Activated naive CD4-positive, alpha-beta T cell treated with anti-CD3 and anti-CD28 coated beads, Interleukin-2, amount 50 U/mL, for 72 hours (primary cell): ENCODE data around the gene CTIF. TPM values are rescaled to one million over a fixed set of nuclear protein-coding genes. Genes with fewer than 3 reads are reported as not detected.
A peak's percentile ranks its signal among the peaks of the same experiment; 100 is the strongest.
"Not testable (repeated sequence)": the region's sequence is repeated elsewhere in the genome, so short reads cannot be mapped to it uniquely, and the experiment has no call there.

Experiments used
- ATAC-seq, 2 donors: fragments of 150-1000 bp; cut with Tn5 transposase; 2 replicates each; pipeline ENCODE4 v1.10.0; 2021; ENCODE audit warnings: mild to moderate bottlenecking in 2 of 2, moderate library complexity in 2 of 2
- DNase-seq, 2 donors: peaks; one replicate each; pipeline ENCODE4 v3.0.0; 2021 to 2022; ENCODE audit warnings: low spot score in 2 of 2
- H3K27ac Mint-ChIP-seq, 2 donors: one replicate each; pipeline ENCODE4 v1.8.0; 2022; ENCODE audit warnings: mild to moderate bottlenecking in 2 of 2, mixed read lengths in 2 of 2
- H3K36me3 Mint-ChIP-seq, 2 donors: one replicate each; pipeline ENCODE4 v1.8.0; 2022; ENCODE audit warnings: mixed read lengths in 2 of 2
- H3K9me3 Mint-ChIP-seq, 2 donors: one replicate each; pipeline ENCODE4 v1.8.0; 2022; ENCODE audit warnings: mixed read lengths in 2 of 2
- total RNA-seq, 2 donors: library from RNA; stranded (reverse); gene quantifications; one replicate each; pipeline ENCODE4 v1.2.3, GENCODE V29; 2022

CTIF gene
- total RNA-seq, 2 donors from 2014 or later, result 2.4 to 7.9 TPM

DNA sequence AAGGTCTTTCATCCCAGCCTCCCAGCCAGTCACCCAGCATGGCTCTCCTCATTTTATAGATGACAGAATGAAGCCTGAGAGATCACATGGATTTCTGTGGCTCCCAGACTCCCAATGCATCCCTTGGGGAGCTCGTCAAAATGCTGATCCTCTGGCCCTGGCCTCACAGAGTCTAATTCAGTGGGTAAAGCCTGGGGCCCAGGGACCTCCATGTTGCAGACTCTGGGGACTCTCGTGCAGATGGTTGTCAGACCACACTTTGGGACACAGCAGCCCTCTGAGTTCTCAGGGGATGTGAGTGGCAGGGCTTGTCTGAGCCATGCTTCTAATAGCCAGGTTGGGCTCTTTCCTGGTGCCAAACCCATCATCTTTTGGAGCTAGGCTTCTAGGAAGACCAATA lies 97.0 kb downstream of the CTIF start:
- DNase-seq (no peak), ATAC-seq (no peak)
- H3K36me3 Mint-ChIP-seq, result no peaks in the 10 kb centered on the region
- H3K9me3 Mint-ChIP-seq, result no peaks in the 10 kb centered on the region
- H3K27ac Mint-ChIP-seq, result no peak overlapping the region

DNA sequence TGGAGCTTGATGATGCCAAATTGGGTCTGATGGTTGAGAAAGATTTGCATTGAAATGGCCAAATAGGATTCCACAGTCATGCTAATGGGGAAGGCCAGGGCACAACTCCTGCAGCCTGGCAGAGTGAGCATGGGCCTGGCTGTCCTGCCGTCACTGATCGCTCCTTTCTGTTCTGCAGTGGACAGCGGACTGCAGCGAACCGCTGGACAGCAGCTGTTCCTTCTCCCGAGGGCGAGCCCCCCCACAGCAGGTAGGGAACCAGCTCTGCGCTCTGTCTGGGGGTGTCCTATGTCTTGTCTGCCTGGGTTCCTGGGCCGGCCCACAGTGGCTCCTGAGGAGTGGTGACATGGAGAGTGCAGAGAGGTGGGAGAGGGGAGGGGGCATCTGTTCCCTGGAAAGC lies 97.6 kb downstream of the CTIF start:
- no peak for ATAC-seq
- no peak for DNase-seq
- H3K36me3 Mint-ChIP-seq, result no peaks in the 10 kb centered on the region
- H3K9me3 Mint-ChIP-seq, result no peaks in the 10 kb centered on the region
- no peak overlapping the region for H3K27ac Mint-ChIP-seq

DNA sequence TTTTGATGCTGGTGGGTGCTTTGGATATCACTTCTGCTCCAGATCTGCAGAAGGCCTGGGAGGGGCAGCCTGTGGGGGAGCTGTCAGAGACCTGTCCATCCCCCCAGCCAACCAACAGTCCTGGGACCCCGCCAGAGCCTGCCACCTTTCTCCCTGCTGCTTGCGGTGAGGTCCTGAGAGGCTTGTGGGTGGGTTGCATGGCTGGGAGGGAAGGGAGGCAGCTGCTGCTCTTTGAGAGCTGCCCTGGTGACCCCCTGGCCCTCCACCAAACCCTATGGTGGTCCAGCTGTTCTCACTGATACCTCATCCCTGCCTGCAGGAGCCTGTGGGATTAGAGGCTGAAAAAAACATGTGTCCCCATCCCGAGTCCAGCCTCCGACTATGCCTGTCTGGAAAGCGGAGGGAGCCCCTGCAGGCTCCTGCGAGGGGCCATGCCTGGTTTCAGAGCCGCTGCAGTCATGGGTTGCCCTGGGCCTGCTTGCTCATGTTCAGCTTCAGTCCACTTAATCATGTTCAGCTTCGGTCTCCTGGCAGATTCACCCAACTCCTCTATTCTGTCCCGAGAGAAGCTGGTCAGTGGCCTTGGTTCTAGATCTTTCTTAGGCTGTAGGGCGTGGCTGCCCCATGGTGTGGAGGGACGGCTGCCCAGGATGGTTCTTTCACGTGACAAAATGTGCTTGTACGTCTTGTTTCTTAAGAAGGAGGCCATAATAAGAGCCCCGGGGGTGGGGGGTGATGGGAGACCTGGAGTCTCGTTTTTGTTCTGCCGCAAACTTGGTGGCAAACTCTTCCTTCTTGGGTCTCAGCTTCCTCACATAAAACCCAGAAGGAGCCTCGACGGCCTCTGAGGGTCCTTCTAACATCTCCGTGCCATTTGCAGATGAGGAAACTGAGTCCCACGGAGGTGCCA lies 98.5 kb downstream of the CTIF start:
- Mint-ChIP-seq H3K36me3 (peaks cover 0 to 4% of the 10 kb centered on the region in 2 donors), H3K9me3 (peaks cover 3 to 4% of the 10 kb centered on the region in 2 donors), H3K27ac (no peak overlapping the region)
- DNase-seq, result no peak
- ATAC-seq, result no peak

DNA sequence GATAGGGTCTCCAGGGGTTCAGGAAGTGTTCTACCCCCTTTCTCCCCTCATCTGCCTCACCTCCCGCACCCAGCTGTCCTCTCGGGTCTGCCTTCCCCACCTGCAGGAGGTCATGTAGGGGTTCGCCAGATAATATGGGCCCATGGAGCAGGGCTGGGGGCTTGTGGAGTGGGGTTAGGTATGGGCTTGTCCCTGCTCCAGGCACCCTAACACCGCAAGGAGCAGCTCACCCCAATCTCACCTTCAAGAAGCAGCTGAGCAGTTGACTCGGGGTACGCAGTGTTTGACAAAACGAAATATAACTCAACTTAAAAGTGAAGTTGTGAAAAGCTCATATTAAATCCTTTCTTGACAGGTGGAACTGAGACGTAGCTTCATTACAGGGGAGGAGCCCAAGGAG lies 99.6 kb downstream of the CTIF start:
- Mint-ChIP-seq H3K36me3 (peaks cover 0 to 4% of the 10 kb centered on the region in 2 donors), H3K9me3 (peaks cover 3 to 6% of the 10 kb centered on the region in 2 donors), H3K27ac (no peak overlapping the region)
- no peak for DNase-seq
- ATAC-seq, result no peak

DNA sequence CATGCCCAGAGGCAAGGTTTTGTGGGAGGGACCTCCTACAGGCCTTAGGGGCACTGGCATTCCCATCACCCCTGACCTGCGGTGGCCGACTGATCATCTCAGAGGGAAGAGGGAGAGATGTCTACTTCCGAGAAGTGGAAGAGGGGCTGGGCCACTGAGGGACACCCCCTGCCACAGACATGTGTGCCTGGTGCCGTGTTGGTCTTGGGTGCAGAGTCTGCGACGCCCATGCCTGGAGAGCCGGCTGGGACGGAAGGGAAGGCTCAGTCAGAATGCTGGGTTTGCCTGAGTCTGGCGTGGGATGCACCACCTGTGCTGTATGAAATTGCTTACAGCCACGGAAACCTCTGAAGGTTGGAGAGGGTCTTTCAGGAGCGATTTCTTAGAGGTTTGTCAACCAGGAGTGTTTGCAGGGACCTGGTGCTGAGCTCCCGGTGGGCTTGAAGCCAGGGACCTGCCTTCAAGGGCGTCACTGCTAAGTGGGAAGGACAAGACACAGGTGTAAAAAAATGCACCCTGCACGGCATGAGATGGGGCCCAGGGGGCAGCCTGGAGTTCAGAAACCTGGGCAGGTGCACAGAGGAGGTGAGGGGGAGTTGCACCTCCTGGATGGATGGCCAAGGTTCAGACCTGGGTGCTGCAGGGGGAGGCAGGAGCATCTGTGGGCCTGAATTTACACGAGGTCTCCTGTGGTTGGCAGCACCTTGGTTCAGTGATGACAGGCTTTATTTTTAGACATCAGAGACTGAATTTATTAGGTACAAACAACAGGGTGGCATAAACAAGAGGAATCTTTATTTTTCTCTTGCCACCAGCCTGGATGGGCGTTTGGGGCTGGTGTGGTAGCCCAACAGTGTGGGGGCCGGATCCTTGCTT lies 100.3 kb downstream of the CTIF start:
- H3K36me3 Mint-ChIP-seq, result peaks cover 0 to 4% of the 10 kb centered on the region in 2 donors
- no peak overlapping the region for H3K27ac Mint-ChIP-seq
- no peak for ATAC-seq
- no peak for DNase-seq
- H3K9me3 Mint-ChIP-seq, result peaks cover 3 to 6% of the 10 kb centered on the region in 2 donors

DNA sequence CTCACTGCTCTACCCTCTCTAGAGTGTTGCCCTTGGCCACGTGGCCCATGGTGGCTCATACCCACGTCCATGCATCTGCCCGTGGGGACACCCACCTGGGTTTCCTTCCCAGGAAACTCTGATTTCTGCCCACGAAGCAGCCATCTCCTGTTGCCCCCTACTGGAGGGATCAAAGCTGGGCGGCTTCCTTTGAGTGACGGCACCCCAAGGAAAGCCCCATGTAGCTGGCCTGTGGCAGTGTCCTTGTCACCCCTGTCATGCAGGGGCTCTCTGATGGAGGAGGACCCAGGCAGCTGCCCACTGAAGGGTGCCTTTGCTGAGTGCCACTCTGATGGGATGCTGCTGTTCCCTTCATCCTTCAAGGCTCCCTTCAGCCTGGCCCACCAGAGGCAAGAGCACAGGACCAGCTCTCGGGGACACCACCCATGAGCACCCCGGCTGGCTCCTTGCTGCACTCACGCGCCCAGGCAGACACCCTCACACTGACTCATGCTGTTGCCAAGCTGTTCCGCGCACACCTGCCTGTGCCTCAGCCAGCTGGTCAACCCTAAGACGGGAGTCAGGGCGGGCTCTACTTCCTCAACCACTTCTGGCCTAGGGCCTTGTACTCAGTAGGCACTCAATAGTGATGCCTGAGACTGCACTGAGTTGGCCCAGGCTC lies 101.1 kb downstream of the CTIF start:
- Mint-ChIP-seq H3K9me3 (peaks cover 3 to 6% of the 10 kb centered on the region in 2 donors), H3K36me3 (peaks cover 0 to 4% of the 10 kb centered on the region in 2 donors), H3K27ac (no peak overlapping the region)
- DNase-seq, result no peak
- ATAC-seq, result no peak

DNA sequence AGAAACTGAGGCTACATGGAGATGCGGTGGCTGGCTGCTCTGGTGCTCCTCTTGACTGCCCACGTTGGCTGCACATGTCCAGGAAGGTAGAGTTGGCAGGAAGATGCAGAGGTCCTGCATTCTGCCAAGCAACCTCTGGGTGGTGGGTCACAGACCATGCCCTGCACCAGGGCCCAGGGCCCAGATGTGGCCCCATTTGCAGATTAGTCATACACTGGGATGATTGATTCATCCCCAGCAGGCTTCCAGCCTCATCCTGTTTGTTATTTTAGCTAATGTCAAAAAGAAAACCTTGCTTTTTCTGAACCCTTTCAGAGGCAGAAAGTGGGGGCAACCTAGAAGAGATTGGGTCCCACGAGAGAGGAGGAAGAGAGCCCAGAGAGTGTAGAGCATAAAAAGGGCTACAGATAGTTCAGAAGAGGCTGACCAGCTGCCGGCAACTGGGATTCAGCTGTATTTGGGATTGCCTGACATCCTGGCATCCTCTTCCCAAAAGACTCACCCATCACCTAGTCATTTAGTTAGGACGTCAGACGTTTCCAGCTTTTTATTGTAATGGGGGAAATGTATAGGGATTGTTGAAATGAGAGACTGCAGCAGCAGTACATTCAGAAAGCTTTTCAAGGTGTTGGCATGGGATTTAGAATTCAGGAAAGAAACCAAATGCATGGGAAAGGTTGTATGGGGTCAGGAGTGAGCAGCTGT lies 101.9 kb downstream of the CTIF start:
- H3K9me3 Mint-ChIP-seq, result peaks cover 3 to 6% of the 10 kb centered on the region in 2 donors
- DNase-seq, result no peak
- H3K27ac Mint-ChIP-seq, result no peak overlapping the region
- H3K36me3 Mint-ChIP-seq, result peaks cover 0 to 4% of the 10 kb centered on the region in 2 donors
- ATAC-seq, result no peak

DNA sequence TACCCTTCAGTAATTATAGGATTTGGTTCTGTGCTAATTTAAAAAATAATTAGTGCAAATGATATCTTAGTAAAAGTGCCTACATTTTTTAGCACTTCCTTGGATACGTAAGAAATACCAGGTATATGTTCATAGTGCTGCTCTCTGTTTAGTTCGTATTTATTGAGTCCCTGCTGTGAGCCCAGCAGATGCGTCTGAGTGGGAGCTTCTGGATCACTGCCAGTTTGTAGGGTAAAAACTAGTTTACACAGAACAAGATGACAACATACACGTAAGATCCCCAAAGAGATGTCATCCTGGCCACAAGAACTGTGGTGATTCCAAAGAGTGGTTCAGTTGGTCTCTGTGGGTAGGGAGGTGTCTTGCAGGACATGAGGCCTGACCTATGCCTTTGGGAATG lies 103.2 kb downstream of the CTIF start:
- no peak overlapping the region for H3K27ac Mint-ChIP-seq
- no peak for ATAC-seq
- DNase-seq, result no peak
- peaks cover 3 to 6% of the 10 kb centered on the region in 2 donors for H3K9me3 Mint-ChIP-seq
- peaks cover 0 to 4% of the 10 kb centered on the region in 2 donors for H3K36me3 Mint-ChIP-seq

DNA sequence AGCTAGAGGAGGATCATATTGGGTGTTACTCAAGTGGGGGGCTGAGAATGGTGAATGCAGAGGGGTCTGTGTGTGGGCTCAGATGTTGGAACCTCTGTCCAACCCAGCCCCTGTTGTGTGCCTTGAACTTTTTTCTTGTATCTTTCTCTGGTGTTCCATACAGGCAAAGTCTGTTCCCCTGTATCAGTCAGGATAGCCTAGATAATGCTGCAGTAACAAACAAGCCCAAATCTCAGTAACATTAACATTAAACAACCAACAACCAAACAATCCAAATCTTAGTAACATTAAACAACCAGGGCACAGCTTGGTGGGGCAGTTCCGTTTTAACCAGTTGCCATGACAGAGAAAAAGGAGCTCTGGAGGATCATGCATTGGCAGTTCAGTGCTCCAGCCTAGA lies 103.7 kb downstream of the CTIF start:
- H3K36me3 Mint-ChIP-seq, result peaks cover 0 to 4% of the 10 kb centered on the region in 2 donors
- H3K9me3 Mint-ChIP-seq, result peaks cover 3 to 6% of the 10 kb centered on the region in 2 donors
- DNase-seq (no peak), ATAC-seq (no peak)
- H3K27ac Mint-ChIP-seq, result no peak overlapping the region

DNA sequence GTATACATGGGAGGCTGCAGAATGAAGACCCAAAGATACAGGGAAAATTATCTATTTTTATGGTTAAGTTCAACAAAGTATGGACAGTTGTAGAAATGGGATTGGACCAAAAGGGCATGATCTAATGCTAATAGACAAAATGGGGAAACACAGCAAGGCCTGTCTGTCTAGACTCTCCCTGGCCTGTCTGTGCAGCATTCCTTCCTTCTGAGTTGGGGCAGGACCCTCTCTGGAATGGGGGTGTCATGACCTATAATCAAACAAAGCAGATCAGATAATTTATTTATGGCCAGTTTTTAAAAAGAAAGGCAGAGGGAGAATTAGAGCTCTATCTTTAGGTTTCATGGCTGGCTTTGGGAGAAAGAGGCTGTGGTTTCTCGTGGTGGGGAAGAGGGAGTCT lies 104.4 kb downstream of the CTIF start:
- DNase-seq (no peak), ATAC-seq (no peak)
- H3K27ac Mint-ChIP-seq, result no peak overlapping the region
- peaks cover 0 to 4% of the 10 kb centered on the region in 2 donors for H3K36me3 Mint-ChIP-seq
- peaks cover 3 to 6% of the 10 kb centered on the region in 2 donors for H3K9me3 Mint-ChIP-seq

DNA sequence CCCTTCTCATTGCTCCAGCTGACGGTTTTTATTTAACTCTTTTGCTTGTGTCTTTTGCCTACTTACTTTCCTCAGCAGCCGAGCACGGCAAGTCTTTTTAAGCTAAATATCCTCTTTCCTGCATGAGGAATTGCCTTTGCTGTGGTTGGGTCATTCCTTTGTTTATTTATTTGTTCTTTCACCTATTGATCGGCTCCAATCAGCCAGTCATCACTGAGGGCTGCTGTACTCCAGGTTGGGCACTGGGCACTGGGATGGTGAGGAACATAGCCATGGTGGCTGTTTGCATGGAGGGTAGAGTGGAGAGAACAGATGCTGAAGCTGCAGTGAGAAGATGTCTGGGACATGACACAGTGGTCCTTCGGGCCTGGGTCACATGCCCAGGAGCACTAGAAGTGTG lies 105.2 kb downstream of the CTIF start:
- no peak for ATAC-seq
- H3K27ac Mint-ChIP-seq, result no peak overlapping the region
- peaks cover 3 to 6% of the 10 kb centered on the region in 2 donors for H3K9me3 Mint-ChIP-seq

DNA sequence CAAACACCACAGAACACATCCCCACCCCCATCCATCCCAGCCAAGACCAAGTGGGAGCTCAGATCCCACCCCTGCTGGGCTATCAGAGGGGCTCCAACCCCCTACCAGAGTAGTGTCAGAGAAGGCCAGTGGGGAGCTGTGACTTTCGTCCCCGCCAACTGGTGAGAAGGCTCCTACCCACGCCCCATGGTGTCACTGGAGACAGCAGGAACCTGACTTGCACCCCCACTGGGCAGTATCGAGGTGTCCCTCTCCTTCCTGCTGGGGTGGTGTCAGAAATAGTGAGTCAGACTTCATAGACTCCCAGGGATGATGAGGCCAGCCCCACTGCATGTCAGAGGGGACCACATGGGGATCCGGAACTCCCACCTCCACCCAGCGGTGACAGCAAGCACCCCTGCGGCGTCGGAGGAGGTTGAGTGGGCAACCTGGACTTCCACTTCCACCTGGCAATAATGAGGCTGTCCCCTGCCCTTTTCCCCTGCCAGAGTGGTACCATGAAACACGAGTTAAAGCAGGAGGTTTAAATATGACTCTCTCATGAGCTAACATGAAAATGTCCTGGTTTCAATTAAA lies 106.7 kb downstream of the CTIF start:
- Mint-ChIP-seq H3K27ac (peak overlapping the region in 1 of 2 donors; percentile 85), H3K9me3 (peaks cover 3 to 6% of the 10 kb centered on the region in 2 donors), H3K36me3 (peaks cover 0 to 4% of the 10 kb centered on the region in 2 donors)
- DNase-seq, result no peak
- no peak for ATAC-seq

More for the DNA sequence above, 105.2 kb downstream of the CTIF start:
- DNase-seq, result no peak
- peaks cover 0 to 4% of the 10 kb centered on the region in 2 donors for H3K36me3 Mint-ChIP-seq

DNA sequence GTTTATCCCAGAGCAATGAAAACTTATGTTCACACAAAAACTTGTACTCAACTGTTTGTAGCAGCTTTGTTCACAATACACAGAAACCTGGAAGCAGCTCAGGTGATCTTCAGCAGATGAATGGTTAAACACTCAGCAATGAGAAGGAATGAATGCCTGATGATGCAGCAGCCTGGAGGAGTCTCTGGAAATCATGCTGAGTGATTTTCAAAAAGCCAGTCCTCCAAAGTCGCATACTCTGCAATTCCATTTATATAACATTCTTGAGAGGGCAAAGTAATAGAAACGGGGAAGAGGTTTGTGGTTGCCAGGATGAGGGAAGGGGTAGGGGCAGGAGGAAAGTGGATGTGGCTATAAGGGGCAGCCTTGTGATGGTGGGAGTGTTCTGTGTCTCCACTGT lies 108.1 kb downstream of the CTIF start:
- Mint-ChIP-seq H3K9me3 (peaks cover 3 to 5% of the 10 kb centered on the region in 2 donors), H3K27ac (no peak overlapping the region), H3K36me3 (peaks cover 0 to 3% of the 10 kb centered on the region in 2 donors)
- DNase-seq (no peak), ATAC-seq (no peak)

DNA sequence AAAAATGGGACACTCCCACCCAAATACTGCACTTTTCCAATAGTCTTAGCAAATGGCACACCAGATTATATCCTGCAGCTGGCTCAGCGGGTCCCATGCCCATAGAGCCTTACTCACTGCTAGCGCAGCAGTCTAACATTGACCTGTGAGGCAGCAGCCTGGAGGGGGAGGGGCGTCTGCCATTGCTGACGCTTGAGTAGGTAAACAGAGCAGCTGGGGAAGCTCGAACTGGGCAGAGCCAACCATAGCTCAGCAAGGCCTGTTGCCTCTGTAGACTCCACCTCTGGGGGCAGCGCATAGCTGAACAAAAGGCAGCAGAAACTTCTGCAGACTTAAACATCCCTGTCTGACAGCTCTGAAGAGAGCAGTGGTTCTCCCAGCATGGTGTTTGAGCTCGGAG lies 110.4 kb downstream of the CTIF start:
- Mint-ChIP-seq H3K36me3 (no peaks in the 10 kb centered on the region), H3K9me3 (no peaks in the 10 kb centered on the region), H3K27ac (no peak overlapping the region)
- DNase-seq, result no peak
- ATAC-seq, result no peak

DNA sequence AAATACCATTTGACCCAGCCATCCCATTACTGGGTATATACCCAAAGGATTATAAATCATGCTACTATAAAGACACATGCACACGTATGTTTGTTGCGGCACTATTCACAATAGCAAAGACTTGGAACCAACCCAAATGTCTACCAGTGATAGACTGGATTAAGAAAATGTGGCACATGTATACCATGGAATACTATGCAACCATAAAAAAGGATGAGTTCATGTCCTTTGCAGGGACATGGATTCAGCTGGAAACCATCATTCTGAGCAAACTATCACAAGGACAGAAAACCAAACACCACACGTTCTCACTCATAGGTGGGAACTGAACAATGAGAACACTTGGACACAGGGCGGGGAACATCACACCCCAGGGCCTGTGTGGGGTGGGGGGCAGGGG lies 115.8 kb downstream of the CTIF start:
- not testable (repeated sequence) for H3K9me3 Mint-ChIP-seq, H3K36me3 Mint-ChIP-seq, ATAC-seq, H3K27ac Mint-ChIP-seq, DNase-seq

DNA sequence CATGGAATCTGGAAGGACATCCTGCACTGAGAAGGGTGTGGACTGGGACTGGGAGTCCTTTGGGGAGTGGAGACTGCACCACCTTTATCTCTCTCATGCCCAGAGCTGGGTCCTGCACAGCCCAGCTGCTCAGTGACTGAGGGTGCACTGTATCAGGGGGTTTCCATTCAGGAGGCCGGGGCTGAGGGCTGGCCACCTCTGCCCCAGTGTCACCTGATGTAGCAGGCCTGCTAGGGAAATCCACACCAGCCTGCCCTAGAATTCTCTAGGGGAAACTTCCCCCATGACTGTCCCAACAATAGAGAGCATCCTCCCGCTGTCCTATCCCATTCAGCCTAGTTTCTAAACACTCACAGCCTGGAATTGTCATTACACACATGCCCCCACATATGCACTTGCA lies 116.7 kb downstream of the CTIF start:
- Mint-ChIP-seq H3K36me3 (no peaks in the 10 kb centered on the region), H3K27ac (no peak overlapping the region), H3K9me3 (no peaks in the 10 kb centered on the region)
- DNase-seq (no peak), ATAC-seq (no peak)
